Transverse colon (tissue), 4 donors: ENCODE data around the gene OR5K3. TPM values are rescaled to one million over a fixed set of nuclear protein-coding genes. Genes with fewer than 3 reads are reported as not detected.
"Not testable (repeated sequence)": the region's sequence is repeated elsewhere in the genome, so short reads cannot be mapped to it uniquely, and the experiment has no call there.

Experiments used
- DNase-seq: peaks from one replicate; pipeline ENCODE4 v3.0.0-alpha.2; 2019
- H3K27ac ChIP-seq, 4 donors: fragments of 200-600 bp; sonication (generic); 2 replicates each; pipeline ENCODE4 v1.5.1; 2016 to 2018; ENCODE audit warnings: inconsistent platforms in 4 of 4
- H3K27me3 ChIP-seq: fragments of 200-600 bp; sonication (generic); 2 replicates; pipeline ENCODE4 v1.5.1; 2017; ENCODE audit warnings: inconsistent platforms
- H3K36me3 ChIP-seq, 4 donors: fragments of 200-600 bp; sonication (generic); 2 replicates each; pipeline ENCODE4 v1.5.1; 2017 to 2019; ENCODE audit warnings: inconsistent platforms in 4 of 4
- H3K4me1 ChIP-seq, 4 donors: fragments of 200-600 bp; sonication (generic); 2 replicates each; pipeline ENCODE4 v1.5.1; 2017 to 2020; ENCODE audit warnings: inconsistent platforms in 4 of 4
- H3K4me3 ChIP-seq, 4 donors: fragments of 200-600 bp; sonication (generic); 1 replicate in 1 of 4; 2 replicates in 3 of 4; pipeline versions ENCODE4 v1.5.1 to v1.6.1; 2017 to 2019; ENCODE audit warnings: inconsistent platforms in 4 of 4
- H3K9me3 ChIP-seq, 2 donors: fragments of 200-600 bp; sonication (generic); 2 replicates each; pipeline ENCODE4 v1.5.1; 2017 to 2019; ENCODE audit warnings: inconsistent platforms in 2 of 2
- EP300 ChIP-seq: sonication (generic); formaldehyde crosslinking; IDR thresholded peaks from one replicate; pipeline ENCODE4 v1.6.1; 2017; ENCODE audit warnings: antibody characterized with exemption, low read depth
- POLR2A ChIP-seq: fragments of 450-650 bp; IDR thresholded peaks from one replicate; pipeline ENCODE4 v1.6.1; 2016; ENCODE audit warnings: antibody characterized with exemption, mild to moderate bottlenecking, moderate library complexity
- POLR2AphosphoS5 ChIP-seq, 3 donors: sonication (generic); formaldehyde crosslinking; IDR thresholded peaks; one replicate each; pipeline ENCODE4 v1.6.1; 2016; ENCODE audit warnings: antibody characterized with exemption in 3 of 3
- WGBS, 2 donors: methylation state at CpG; one replicate each; pipeline ENCODE4 v1.1.5; 2018; ENCODE audit warnings: low coverage in 1 of 2; 5-methylcytosine and 5-hydroxymethylcytosine counted together
- in situ Hi-C, 4 donors: fragments of 200-750 bp; cut with MboI; loops; one replicate each; pipeline versions ENCODE4 v1.15.0 to v1.15.1; 2017; ENCODE audit warnings: low sequenced_read_pairs in 3 of 4, low pct_ligation_motif_present in 1 of 4, low pct_unique_long_range_greater_than_20kb in 1 of 4
- intact Hi-C: fragments of 100-400 bp; cut with DNase I; formaldehyde crosslinking; loops from one replicate; pipeline ENCODE4 v1.15.1; 2023; ENCODE audit warnings: low total_unique reads
- total RNA-seq, 4 donors: library from RNA; depleted of rRNA; stranded (reverse); fragments of >200 nt; gene quantifications; one replicate each; pipeline ENCODE4 v1.1.0, GENCODE V29; 2016
- TF ChIP-seq, protein P1 (sequence below), 5 experiments: fragments of 200-600 bp in 3 of 5; fragments of 450-650 bp in 2 of 5; sonication (generic) in 3 of 5; IDR thresholded peaks; 1 replicate in 2 of 5; 2 replicates in 3 of 5; pipeline ENCODE4 v1.5.1; 2016 to 2017; ENCODE audit warnings: antibody characterized with exemption in 5 of 5, inconsistent platforms in 3 of 5, mild to moderate bottlenecking in 2 of 5, moderate library complexity in 1 of 5

The OR5K3 gene
- total RNA-seq, 4 donors from 2014 or later, result not detected

DNA sequence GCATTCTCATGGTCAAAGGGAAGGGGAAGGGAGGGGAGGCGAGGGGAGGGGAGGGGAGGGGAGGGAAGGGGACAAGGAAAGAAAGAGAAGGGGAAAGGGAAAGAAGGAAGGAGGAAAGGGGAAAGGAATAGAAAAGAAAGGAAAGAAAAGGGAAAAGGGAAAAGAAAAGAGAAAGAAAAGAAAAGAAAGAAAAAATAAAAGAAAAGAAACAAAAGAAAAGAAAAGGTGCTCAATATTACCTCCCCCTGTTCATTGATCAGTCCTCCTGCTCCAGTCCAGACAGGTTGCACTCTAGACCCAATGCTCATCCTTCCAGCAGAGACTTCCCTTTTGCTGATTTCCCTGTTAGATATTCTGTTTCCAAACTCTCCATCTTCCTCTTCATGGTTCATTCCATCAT lies 18.0 kb upstream of the OR5K3 start:
- no peaks in the 10 kb centered on the region for H3K4me1 ChIP-seq
- WGBS, 2 donors, result 0 to 70% methylated on average over 1 of the region's 1 CpG
- no peaks in the 10 kb centered on the region for H3K36me3 ChIP-seq
- DNase-seq, result no peak
- H3K27ac ChIP-seq, result no peak overlapping the region
- in situ Hi-C loops, result no loop called here
- H3K27me3 ChIP-seq, result no peaks in the 10 kb centered on the region
- peaks cover 0 to 4% of the 10 kb centered on the region in 2 donors for H3K9me3 ChIP-seq
- no peak overlapping the region for H3K4me3 ChIP-seq
- intact Hi-C loops, result no loop called here
- TF ChIP-seq EP300 (no peak), POLR2A (no peak), POLR2AphosphoS5 (IDR thresholded peaks at IDR 0.05) (no peak)
- TF ChIP-seq, protein P1, sequence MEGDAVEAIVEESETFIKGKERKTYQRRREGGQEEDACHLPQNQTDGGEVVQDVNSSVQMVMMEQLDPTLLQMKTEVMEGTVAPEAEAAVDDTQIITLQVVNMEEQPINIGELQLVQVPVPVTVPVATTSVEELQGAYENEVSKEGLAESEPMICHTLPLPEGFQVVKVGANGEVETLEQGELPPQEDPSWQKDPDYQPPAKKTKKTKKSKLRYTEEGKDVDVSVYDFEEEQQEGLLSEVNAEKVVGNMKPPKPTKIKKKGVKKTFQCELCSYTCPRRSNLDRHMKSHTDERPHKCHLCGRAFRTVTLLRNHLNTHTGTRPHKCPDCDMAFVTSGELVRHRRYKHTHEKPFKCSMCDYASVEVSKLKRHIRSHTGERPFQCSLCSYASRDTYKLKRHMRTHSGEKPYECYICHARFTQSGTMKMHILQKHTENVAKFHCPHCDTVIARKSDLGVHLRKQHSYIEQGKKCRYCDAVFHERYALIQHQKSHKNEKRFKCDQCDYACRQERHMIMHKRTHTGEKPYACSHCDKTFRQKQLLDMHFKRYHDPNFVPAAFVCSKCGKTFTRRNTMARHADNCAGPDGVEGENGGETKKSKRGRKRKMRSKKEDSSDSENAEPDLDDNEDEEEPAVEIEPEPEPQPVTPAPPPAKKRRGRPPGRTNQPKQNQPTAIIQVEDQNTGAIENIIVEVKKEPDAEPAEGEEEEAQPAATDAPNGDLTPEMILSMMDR (IDR thresholded peaks at IDR 0.05), result no peak

DNA sequence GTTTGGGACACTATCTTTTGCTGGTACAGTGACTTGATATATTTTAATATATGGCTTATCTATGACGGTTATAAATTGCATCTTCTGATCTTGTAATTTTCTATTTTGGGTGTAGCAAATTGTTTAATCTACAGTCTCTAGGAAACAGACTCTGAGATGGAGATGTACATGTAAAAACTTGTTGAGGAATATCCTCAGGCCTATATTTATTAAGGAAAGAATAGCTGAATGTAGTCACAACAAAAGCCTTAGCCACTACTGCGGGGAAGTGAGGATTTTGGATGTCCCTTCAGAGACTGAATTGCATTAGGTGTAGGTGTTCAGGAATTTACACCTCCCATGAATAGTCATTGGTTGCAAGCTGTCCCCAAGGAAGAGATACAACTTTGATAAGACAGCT lies 13.8 kb upstream of the OR5K3 start:
- Histone ChIP-seq H3K4me1 (no peaks in the 10 kb centered on the region), H3K4me3 (no peak overlapping the region), H3K27me3 (no peaks in the 10 kb centered on the region), H3K27ac (no peak overlapping the region), H3K9me3 (peaks cover 0 to 4% of the 10 kb centered on the region in 2 donors), H3K36me3 (no peaks in the 10 kb centered on the region)
- no peak for DNase-seq
- intact Hi-C loops, result loop anchor here (5.0 kb wide), 1 partner anchor 439 kb away; no protein-coding TSS in a partner anchor
- TF ChIP-seq, protein P1 (IDR thresholded peaks at IDR 0.05), result no peak
- TF ChIP-seq EP300 (no peak), POLR2AphosphoS5 (IDR thresholded peaks at IDR 0.05) (no peak), POLR2A (no peak)
- WGBS, 2 donors, result 52 to 100% methylated on average over 1 to 2 of the region's 2 CpGs
- in situ Hi-C loops, result no loop called here

DNA sequence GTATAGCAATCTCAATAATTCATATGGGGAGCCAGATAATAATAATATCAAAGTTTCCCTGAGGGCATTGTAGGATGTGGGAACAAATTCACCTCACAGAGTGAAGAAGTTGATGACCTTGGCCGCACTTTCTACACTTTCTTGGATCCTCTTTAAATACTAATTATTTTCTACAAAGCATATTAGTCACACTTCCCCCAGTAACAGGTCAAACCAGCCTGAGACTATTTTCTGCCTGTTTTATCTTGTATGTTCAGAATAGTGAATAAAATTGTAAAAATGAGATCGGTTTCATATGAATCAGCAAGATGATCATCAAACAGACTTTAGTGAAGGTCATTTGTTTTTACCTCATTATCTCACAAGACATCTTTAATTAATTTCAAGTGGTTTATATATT lies 2.3 kb upstream of the OR5K3 start:
- intact Hi-C loops, result no loop called here
- 85 to 88% methylated on average over 2 of the region's 2 CpGs for WGBS, 2 donors
- H3K36me3 ChIP-seq, result no peaks in the 10 kb centered on the region

DNA sequence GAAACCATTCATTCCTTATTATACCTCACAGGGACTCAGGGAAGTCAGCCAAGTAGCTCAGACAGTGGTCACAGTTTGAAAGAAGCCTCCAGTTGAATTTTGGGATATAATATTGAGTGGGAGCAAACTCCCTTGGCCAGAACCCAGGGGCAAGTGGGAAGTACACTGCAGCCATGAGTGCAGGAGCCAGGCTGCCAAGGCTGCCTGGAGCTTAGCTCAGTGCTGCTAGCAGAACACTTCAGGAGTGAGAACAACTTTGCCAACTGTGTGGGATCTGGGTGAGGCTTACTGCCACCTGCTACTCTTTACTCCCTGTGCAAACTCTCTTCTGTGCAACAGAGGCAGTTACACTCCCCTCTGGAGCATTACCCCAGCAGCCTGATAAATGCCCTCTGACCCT lies 4.6 kb downstream of the OR5K3 start:
- intact Hi-C loops (no loop called here), in situ Hi-C loops (no loop called here)
- Histone ChIP-seq H3K27ac (no peak overlapping the region), H3K36me3 (no peaks in the 10 kb centered on the region), H3K9me3 (no peaks in the 10 kb centered on the region), H3K4me1 (no peaks in the 10 kb centered on the region), H3K27me3 (no peaks in the 10 kb centered on the region), H3K4me3 (no peak overlapping the region)
- DNase-seq, result no peak
- TF ChIP-seq, protein P1 (IDR thresholded peaks at IDR 0.05), result no peak
- TF ChIP-seq EP300 (no peak), POLR2AphosphoS5 (IDR thresholded peaks at IDR 0.05) (no peak), POLR2A (no peak)

More for the DNA sequence above, 2.3 kb upstream of the OR5K3 start:
- Histone ChIP-seq H3K27ac (no peak overlapping the region), H3K4me1 (no peaks in the 10 kb centered on the region), H3K9me3 (no peaks in the 10 kb centered on the region), H3K27me3 (no peaks in the 10 kb centered on the region), H3K4me3 (no peak overlapping the region)
- TF ChIP-seq POLR2AphosphoS5 (IDR thresholded peaks at IDR 0.05) (no peak), POLR2A (no peak), EP300 (no peak)
- TF ChIP-seq, protein P1 (IDR thresholded peaks at IDR 0.05), result no peak
- in situ Hi-C loops, result no loop called here
- DNase-seq, result no peak

DNA sequence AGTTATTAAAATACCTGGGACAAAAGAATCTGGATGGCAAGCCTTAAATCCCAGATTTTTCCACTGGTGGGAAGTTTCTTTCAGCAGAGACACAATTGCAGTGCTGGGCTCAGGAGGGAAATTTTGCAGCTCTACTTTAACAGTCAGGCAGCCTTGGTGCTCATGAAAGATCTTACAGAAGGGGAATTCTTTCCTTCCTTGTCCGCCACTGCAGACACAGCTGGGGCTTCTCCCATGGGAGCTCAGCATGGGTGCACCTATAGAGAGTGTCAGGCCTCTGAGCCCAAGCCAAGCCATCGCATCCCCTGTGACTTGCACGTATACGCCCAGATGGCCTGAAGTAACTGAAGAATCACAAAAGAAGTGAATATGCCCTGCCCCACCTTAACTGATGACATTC lies 6.0 kb downstream of the OR5K3 start:
- H3K4me1 ChIP-seq, in situ Hi-C loops, H3K9me3 ChIP-seq, intact Hi-C loops, H3K27me3 ChIP-seq, DNase-seq, H3K4me3 ChIP-seq, H3K27ac ChIP-seq, H3K36me3 ChIP-seq: not testable (repeated sequence)
- WGBS, 2 donors, result 93% methylated on average over 4 of the region's 4 CpGs; no CpG with 5 or more reads in 1 of the 2 donors
